ENCODE measurements around the gene PRKAG2. TPM values are rescaled to one million over a fixed set of nuclear protein-coding genes. Genes with fewer than 3 reads are reported as not detected.

The PRKAG2 gene
- total and polyA plus RNA-seq, 2 of the 8 experiments (the other 6 are each of a cell fraction or from before 2014, with no cell fraction given): 7.5 to 18.1 TPM

DNA sequence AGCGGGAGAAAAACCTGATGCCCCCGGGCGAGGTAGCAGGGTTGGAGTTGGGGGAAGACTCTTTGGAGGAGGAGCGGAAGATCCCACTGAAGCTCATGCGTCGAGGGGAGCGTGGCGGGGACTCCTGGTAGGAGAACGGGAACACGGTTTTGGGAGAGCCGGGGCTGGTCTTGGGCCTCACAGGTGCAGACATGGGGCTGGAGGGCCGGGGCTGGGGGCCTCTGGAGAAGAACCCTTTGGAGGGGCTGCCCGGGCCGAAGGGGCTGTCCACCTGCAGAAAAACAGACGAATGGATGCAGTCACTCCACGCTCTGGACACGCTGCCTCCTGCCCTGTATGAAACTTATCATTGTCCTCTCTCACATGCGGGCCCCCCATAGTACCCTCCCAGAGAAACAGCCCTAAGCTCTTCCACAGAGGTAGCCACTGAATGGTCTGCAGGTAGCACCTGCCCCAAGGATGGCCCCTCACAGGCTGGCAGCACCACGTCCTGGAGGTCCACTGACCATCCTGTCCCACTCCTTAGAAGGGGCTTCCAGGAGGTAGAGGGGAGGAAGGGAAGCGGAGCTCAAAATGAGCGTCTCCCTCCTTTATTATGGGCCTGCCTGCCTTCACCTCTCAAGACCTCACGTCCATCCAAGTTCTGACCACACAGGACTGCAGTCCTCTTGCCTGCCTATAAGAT is 95.6 kb downstream of the PRKAG2 start (continued):
- TF ChIP-seq CHD2 (IDR thresholded peaks at IDR 0.05; ENCODE audit: low read length): no peak
- TF ChIP-seq CBX8 (IDR thresholded peaks at IDR 0.05; ENCODE audit: borderline replicate concordance, low read depth, low read length): no peak

Measured in H1 (cell line).